Type B pancreatic cell (in vitro differentiated cells): ENCODE data around the gene TERT. TPM values are rescaled to one million over a fixed set of nuclear protein-coding genes. Genes with fewer than 3 reads are reported as not detected.

Source experiments
- DNase-seq: peaks from one replicate; pipeline ENCODE4 v3.0.0; 2021; ENCODE audit warnings: mixed read lengths; ENCODE audit not compliant: unreplicated experiment; ENCODE audit errors: extremely low spot score
- H3K27ac Mint-ChIP-seq: 2 replicates; pipeline ENCODE4 v1.8.0; 2021; ENCODE audit warnings: mild to moderate bottlenecking, mixed read lengths
- H3K27me3 Mint-ChIP-seq: 2 replicates; pipeline ENCODE4 v1.8.0; 2021; ENCODE audit warnings: mixed read lengths
- H3K36me3 Mint-ChIP-seq: 2 replicates; pipeline ENCODE4 v1.8.0; 2021; ENCODE audit warnings: mixed read lengths
- H3K4me1 Mint-ChIP-seq: one replicate; pipeline ENCODE4 v1.8.0; 2021; ENCODE audit warnings: mixed read lengths; ENCODE audit not compliant: unreplicated experiment
- H3K4me3 Mint-ChIP-seq: 2 replicates; pipeline ENCODE4 v1.8.0; 2021; ENCODE audit warnings: mild to moderate bottlenecking, mixed read lengths
- H3K9me3 Mint-ChIP-seq: 2 replicates; pipeline ENCODE4 v1.8.0; 2021; ENCODE audit warnings: mixed read lengths
- total RNA-seq: library from RNA; stranded (reverse); gene quantifications from 2 replicates; pipeline ENCODE4 v1.2.1, GENCODE V29; 2021; ENCODE audit warnings: low replicate concordance
- TF ChIP-seq, protein P1 (sequence below): fragments of 200-600 bp; sonication (generic); conservative IDR thresholded peaks from 2 replicates; pipeline ENCODE4 v1.5.0; 2021; ENCODE audit warnings: antibody characterized with exemption, mild to moderate bottlenecking

Gene TERT
- total RNA-seq, 1 donor from 2014 or later, result 2.4 TPM

GRCh38 chr5:1295650-1296037, 776 bp upstream of the TERT start:
- Mint-ChIP-seq H3K36me3 (no peaks in the 10 kb centered on the region), H3K27me3 (peaks cover 37% of the 10 kb centered on the region), H3K4me3 (peak overlapping the region; percentile 44), H3K9me3 (no peaks in the 10 kb centered on the region), H3K4me1 (peaks cover 5% of the 10 kb centered on the region), H3K27ac (no peak overlapping the region)
- peak; percentile 67 for DNase-seq
- TF ChIP-seq, protein P1, sequence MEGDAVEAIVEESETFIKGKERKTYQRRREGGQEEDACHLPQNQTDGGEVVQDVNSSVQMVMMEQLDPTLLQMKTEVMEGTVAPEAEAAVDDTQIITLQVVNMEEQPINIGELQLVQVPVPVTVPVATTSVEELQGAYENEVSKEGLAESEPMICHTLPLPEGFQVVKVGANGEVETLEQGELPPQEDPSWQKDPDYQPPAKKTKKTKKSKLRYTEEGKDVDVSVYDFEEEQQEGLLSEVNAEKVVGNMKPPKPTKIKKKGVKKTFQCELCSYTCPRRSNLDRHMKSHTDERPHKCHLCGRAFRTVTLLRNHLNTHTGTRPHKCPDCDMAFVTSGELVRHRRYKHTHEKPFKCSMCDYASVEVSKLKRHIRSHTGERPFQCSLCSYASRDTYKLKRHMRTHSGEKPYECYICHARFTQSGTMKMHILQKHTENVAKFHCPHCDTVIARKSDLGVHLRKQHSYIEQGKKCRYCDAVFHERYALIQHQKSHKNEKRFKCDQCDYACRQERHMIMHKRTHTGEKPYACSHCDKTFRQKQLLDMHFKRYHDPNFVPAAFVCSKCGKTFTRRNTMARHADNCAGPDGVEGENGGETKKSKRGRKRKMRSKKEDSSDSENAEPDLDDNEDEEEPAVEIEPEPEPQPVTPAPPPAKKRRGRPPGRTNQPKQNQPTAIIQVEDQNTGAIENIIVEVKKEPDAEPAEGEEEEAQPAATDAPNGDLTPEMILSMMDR, result no peak

GRCh38 chr5:1294206-1294834, 548 bp downstream of the TERT start:
- H3K4me3 Mint-ChIP-seq, result no peak overlapping the region
- H3K27me3 Mint-ChIP-seq, result peaks cover 37% of the 10 kb centered on the region
- H3K4me1 Mint-ChIP-seq, result peaks cover 5% of the 10 kb centered on the region
- H3K9me3 Mint-ChIP-seq, result no peaks in the 10 kb centered on the region
- peak; percentile 67 for DNase-seq
- no peaks in the 10 kb centered on the region for H3K36me3 Mint-ChIP-seq
- TF ChIP-seq, protein P1, result no peak
- no peak overlapping the region for H3K27ac Mint-ChIP-seq

- no peaks in the 10 kb centered on the region for H3K9me3 Mint-ChIP-seq
- H3K36me3 Mint-ChIP-seq, result no peaks in the 10 kb centered on the region
- H3K27me3 Mint-ChIP-seq, result peaks cover 35% of the 10 kb centered on the region
- peaks cover 5% of the 10 kb centered on the region for H3K4me1 Mint-ChIP-seq
- H3K4me3 Mint-ChIP-seq, result peak overlapping the region; percentile 44
- TF ChIP-seq, protein P1, result no peak
- H3K27ac Mint-ChIP-seq, result no peak overlapping the region
- no peak for DNase-seq
Measured at GRCh38 chr5:1293416-1294205, 1.3 kb downstream of the TERT start.

- TF ChIP-seq, protein P1, result no peak
- Mint-ChIP-seq H3K36me3 (no peaks in the 10 kb centered on the region), H3K4me1 (peaks cover 5% of the 10 kb centered on the region), H3K27ac (no peak overlapping the region), H3K27me3 (peaks cover 37% of the 10 kb centered on the region), H3K9me3 (peaks cover 5% of the 10 kb centered on the region), H3K4me3 (no peak overlapping the region)
- DNase-seq, result no peak
Measured at GRCh38 chr5:1292846-1293415, 1.9 kb downstream of the TERT start.

- no peaks in the 10 kb centered on the region for H3K36me3 Mint-ChIP-seq
- peaks cover 33% of the 10 kb centered on the region for H3K27me3 Mint-ChIP-seq
- TF ChIP-seq, protein P1, result no peak
- peak overlapping the region; percentile 45 for H3K4me3 Mint-ChIP-seq
- H3K4me1 Mint-ChIP-seq, result peaks cover 5% of the 10 kb centered on the region
- no peak overlapping the region for H3K27ac Mint-ChIP-seq
- peaks cover 5% of the 10 kb centered on the region for H3K9me3 Mint-ChIP-seq
- no peak for DNase-seq
Measured at GRCh38 chr5:1292139-1292538, 2.7 kb downstream of the TERT start.
